Stimulated activated CD4-positive, alpha-beta T cell treated with anti-CD3 and anti-CD28 coated beads, Interleukin-1b, Interleukin-23, amount 100 ng/mL, for 24 hours (primary cell): ENCODE results near the gene EPM2A.
"Not testable (repeated sequence)": the region's sequence is repeated elsewhere in the genome, so short reads cannot be mapped to it uniquely, and the experiment has no call there.

Experiments used
- DNase-seq, 4 experiments: peaks; one replicate each; pipeline ENCODE4 v3.0.0-alpha.2; 2020; ENCODE audit warnings: low read depth in 4 of 4, low spot score in 1 of 4

EPM2A gene

GRCh38 chr6:145731447-145731846 is 3.9 kb downstream of the EPM2A start:
- DNase-seq = no peak

DNA sequence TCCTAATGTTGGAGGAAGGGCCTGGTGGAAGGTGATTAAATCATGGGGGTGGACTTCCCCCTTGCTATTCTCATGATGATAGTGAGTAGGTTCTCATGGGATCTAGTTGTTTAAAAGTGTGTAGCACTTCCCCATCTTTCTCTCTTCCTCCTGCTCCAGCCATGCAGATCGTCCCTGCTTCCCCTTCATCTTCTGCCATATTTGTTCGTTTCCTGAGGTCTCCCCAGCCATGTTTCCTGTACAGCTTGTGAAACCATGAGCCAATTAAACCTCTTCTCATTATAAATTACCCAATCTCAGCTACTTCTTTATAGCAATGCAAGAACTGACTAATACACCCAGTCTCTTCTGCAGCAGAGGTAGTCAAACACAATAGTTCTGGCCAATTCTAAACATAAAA is 5.4 kb downstream of the EPM2A start:
- DNase-seq = no peak

DNA sequence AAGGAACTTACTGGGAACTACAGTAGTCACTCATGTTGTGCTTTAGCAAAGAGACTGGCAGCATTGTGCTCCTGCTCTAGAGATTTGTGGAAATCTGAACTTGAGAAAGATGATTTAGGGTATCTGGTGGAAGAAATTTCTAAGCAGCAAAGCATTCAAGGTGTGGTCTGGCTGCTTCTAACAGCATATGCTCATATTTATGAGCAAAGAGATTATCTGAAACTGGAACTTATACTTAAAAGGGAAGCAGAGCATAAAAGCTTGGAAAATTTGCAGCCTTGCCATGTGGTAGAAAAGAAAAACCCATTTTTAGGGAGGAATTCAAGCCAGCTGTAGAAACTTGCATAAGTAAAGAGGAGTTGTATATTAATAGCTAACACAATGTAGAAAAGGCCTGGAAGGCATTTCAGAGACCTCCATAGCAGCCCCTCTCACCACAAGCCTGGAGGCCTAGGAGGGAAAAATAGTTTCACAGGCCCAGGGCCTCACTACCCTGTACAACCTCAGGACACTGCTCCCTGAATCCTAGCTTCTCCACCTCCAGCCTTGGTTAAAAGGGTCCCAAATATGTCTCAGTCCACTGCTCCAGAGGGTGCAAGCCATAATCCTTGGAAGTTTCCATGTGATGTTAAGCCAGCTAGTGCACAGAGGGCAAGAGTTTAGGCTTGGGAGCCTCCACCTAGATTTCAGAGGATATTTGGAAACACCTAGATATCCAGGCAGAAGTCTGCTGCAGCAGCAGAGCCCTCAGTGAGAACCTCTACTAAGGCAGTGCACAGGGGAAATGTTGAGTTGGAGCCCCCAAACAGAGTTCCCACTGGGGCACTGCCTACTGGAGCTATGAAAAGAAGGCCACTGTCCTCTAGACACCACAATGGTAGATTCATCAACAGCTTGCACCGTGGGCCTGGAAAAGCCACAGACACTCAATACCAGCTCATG is 6.6 kb downstream of the EPM2A start:
- no peak for DNase-seq

DNA sequence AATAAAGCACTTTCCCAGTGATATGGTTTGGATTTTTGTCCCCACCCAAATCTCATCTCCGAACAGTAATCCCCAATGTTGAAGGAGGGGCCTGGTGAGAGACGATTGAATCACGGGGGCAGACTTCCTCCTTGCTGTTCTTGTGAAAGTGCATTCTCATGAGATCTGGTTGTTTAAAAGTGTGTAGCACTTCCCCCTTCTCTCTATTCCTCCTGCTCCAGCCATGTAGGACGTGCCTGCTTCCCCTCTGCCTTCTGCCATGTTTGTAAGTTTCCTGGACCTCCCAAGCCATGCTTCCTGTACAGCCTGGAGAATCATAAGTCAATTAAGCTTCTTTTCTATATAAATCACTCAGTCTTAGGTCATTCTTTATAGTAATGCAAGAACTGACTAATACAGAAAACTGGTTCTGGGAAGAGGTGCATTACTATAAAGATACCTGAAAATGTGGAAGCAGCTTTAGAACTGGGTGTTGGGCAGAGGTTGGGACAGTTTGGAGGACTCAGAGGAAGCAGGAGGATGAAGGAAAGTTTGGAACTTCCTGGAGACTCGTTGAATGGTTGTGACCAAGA is 7.4 kb downstream of the EPM2A start:
- no peak for DNase-seq

- DNase-seq = no peak
Observed at GRCh38 chr6:145725570-145725969, 9.8 kb downstream of the EPM2A start.

- no peak for DNase-seq
Observed at GRCh38 chr6:145723646-145724045, 11.7 kb downstream of the EPM2A start.

DNA sequence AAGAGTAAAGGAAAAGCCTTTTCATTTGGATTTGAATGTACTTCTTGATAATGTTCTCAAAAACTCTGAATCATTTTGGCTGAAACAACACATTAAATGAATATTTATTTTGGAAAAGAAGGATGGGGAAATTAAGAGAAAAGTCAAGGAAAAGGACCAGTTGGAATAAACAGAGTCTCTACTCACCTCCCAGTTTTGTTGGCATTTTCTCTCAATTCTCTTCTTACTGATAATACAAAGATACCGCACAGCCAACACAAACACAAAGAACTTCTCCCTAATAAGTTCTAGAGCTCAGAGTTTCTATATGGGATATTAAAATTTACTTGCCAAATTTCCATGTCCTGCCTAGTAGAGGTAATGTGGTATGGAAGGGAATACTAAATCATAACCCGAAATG is 13.1 kb downstream of the EPM2A start:
- DNase-seq = no peak

- DNase-seq = no peak
Observed at GRCh38 chr6:145721144-145721543, 14.2 kb downstream of the EPM2A start.

DNA sequence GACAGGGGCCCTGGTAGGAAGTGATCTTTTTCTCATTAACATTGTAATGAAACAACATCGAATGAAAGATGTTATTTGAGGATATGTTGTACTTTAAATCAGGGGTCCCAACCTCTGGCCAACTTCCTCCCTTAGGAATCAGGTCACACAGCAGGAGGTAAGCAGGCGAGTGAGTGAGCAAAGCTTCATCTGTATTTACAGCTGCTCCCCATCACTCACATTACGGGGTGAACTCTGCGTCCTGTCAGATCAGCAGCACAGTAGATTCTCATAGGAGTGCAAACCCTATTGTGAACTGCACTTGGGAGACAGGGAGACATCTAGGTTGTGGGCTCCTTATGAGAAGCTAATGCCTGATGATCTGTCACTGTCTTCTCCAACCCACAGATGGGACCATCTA is 19.9 kb downstream of the EPM2A start:
- no peak for DNase-seq

- no peak for DNase-seq
Observed at GRCh38 chr6:145714731-145715130, 20.6 kb downstream of the EPM2A start.

DNA sequence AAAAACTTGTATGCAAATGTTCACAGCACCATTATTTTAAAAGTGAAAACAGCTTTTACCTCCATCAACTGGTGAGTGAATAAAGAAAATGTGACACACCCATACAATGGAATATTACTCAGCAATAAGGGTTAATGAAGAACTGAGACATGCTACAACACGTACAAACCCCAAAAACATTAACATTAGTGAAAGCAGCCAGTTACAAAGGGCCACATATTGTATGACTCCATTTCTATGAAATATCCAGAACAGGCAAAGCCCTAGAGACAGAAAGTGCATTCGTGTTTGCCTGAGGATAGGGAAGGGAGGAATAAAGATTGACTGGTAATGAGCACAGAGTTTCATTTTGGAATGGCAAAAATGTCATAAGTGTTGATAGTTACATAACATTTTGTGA is 21.5 kb downstream of the EPM2A start:
- DNase-seq = no peak

DNA sequence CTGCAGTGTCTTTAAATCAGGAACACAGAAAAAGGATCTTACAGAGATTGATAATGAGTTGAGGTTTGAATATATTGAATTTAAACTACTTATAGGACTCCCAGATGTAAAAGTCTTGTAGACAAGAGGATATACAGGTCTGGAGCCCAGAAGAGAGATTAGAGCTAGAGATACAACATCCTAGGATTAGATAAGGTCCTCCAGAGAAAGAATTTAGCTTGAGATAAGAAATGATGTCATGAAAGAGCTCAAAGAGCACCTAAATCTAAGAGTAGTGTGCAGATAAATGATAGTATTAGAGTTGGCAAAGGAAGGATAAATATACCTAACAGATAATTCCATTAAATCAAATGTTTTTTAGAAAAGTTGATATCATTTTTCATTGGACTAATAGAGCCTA is 23.9 kb downstream of the EPM2A start:
- DNase-seq = no peak

GRCh38 chr6:145707397-145707796 is 27.9 kb downstream of the EPM2A start:
- DNase-seq = no peak

DNA sequence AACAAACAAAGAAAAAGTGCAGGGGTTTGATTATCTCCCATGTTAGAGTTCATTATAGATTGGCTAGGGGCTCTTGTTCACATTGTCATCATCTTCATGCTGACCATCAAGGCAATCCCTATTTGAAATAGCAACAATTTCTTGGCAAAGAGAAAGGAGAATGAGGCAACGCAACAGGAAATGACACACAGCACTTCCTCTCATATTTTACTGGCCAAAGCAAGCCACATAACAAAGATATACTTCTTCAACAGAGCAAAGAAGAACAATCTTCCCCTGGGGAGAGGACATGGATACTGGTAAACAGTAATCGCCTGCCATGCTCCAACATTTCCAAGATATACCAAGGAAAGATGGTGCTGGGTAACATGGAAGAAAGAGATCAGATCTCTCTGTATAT is 29.8 kb downstream of the EPM2A start:
- DNase-seq = no peak

DNA sequence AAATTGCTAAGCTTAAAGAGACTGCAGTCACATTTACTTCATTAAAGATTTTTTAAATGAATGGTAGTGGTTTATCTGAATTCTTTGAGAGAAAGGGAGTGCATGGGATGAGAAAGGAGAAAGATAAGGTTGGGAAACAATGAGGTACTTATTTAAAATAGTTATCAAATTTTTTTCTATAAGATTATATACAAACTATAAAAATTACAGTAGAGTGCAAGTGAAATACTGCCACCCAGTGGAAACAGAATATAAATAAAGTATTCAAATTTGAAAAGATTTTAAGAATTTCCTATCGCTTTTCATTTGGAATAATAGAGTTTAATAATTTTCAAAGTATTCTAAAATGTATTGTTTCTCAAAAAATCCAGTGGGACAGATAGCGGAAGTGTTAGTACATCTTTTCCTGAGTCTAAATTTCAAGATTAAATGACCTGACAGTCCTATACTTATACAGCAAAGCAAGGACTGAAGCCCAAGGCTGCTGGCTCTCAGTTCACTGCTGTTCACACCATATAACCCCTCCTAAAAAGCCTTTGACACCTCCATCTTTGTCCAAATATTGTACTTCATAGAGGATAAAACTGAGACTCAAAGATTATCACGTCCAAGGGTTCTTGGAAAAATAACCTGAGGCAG is 31.1 kb downstream of the EPM2A start:
- no peak for DNase-seq

DNA sequence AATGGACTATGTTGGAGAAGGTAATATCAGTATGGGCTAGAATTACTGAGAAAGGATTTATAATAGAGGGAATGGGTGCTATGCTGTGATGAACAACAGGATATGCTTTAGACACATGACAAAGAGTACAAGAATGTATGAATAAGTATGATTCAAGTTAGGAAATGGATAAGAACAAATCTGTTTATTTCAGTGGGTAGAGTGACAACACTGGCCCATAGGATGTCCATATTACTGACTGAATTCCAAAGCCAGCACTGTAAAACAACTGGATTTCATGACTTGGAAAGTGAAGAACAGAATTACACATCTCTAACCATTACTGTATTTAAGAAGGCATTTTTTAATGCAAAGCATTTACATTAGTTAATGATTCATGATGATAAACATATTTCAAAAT is 35.9 kb downstream of the EPM2A start:
- no peak for DNase-seq

DNA sequence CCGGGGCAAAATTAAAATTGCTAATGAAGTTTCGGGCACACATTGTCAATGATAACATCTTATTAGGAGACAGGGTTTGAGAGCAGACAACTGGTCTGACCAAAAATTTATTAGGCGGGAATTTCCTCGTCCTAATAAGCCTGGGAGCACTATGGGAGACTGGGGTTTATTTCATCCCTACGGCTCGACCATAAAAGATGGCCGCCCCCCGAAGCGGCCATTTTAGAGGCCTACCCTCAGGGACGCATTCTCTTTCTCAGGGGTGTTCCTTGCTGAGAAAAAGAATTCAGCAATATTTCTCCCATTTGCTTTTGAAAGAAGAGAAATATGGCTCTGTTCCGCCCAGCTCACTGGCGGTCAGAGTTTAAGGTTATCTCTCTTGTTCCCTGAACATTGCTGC is 37.9 kb downstream of the EPM2A start:
- DNase-seq = not testable (repeated sequence)

- DNase-seq = no peak
Observed at GRCh38 chr6:145694083-145694737, 41.1 kb downstream of the EPM2A start.

DNA sequence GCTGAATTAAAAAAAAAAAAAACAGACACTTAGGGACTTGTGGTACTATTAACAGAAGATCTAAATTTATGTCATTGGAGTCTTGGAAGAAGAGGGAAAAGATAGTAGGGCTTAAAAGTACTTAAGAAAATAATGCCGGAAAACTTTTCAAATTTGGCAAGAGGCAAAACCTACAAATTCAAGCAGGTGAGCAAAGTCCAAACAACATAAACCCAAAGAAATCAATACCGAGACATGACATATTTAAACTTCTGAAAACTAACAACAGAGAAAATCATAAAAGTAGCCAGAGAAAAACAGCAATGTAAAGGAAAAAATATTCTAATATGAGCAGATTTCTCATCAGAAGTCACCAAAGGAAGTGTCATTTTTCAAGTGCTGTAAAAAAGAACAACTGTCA is 44.4 kb downstream of the EPM2A start:
- DNase-seq = no peak

GRCh38 chr6:145689529-145689928 is 45.8 kb downstream of the EPM2A start:
- DNase-seq = no peak

DNA sequence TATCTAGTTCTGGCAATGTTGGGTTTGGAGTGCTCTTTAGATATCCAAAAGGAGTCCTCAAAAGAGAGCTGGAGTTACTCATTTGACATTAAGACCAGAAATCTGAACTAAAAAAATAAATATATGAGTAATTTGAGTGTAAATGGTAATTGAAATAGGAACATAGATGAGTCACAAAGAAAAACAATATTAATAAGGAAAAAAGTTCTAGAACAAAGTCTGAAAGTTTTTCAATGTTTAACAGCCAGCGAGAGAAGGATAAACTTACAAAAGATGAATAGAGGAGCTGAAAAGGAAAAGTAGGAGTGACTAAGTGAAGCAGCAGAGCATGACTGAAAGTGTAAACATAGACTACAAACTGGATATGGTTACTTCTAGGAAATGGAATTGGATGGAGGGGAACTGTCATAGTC is 46.8 kb downstream of the EPM2A start:
- DNase-seq = no peak

DNA sequence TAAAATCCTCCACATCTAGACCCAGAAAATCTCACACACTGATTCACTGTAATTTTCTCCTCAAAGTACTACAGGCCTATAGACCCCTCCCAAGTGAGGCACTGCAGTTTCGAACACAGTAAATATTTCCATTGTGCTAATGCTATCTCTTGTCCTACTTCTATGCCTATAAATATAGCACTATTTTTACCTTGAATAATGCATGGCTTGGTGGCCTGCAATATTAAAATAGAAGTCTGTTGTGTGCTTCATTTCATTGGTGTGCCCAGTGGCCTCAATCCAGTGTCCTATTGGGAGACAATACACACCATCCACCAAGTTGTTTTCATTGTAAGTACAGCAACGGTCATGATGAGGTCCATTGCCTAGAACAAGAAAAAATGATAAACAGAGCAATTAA is 49.4 kb downstream of the EPM2A start:
- no peak for DNase-seq
